HepG2 (cell line): ENCODE results near the gene TMEM196. TPM values are rescaled to one million over a fixed set of nuclear protein-coding genes. Genes with fewer than 3 reads are reported as not detected.

Source experiments
- ATAC-seq: fragments of 200-7000 bp; cut with Tn5 transposase; 3 replicates; pipeline ENCODE4 v1.9.1; 2020; ENCODE audit warnings: mild to moderate bottlenecking, moderate library complexity
- BruUV-seq: library from RNA; stranded (reverse); fragments of 400-500 nt; replicated peaks from 2 replicates; lab custom pipeline; 2021; lab: Mats Ljungman, UMichigan
- CTCF ChIA-PET: fragments of 300-600 bp; formaldehyde crosslinking; extraction: SDS; loops from one replicate; lab custom pipeline; 2021; ENCODE audit warnings: low total read pairs, inconsistent platforms, low intra/inter-chr PET ratio; lab: Yijun Ruan, JAX
- POLR2A ChIA-PET: fragments of 350-600 bp; sonication (Branson Sonifier 250); formaldehyde crosslinking; loops from one replicate; lab custom pipeline; 2020; ENCODE audit warnings: antibody characterized with exemption, inconsistent platforms; lab: Yijun Ruan, JAX
- DNase-seq: peaks from one replicate; pipeline ENCODE4 v3.0.0-alpha.2; 2015; ENCODE audit warnings: low spot score
- FAIRE-seq: peaks from 3 replicates; lab custom pipeline; 2011; peaks lifted over from hg19 to GRCh38; lab: Jason Lieb, UNC
- H2AFZ ChIP-seq: one replicate; pipeline ENCODE4 v1.6.1; 2011; ENCODE audit warnings: low read length, inconsistent platforms
- H3K27ac ChIP-seq: fragments of 300-600 bp; 3 replicates; pipeline ENCODE4 v1.8.0; 2011; ENCODE audit warnings: mixed run types, mild to moderate bottlenecking, mixed read lengths, low read length, inconsistent platforms; ENCODE audit not compliant: insufficient read depth; ENCODE audit errors: extremely low read length
- H3K27me3 ChIP-seq, 2 experiments: fragments of 200-600 bp in 1 of 2; 2 replicates in 1 of 2; 3 replicates in 1 of 2; pipeline versions ENCODE4 v1.6.0 to v1.8.0; 2011; ENCODE audit warnings: low read length in 2 of 2, mild to moderate bottlenecking in 2 of 2, moderate library complexity in 2 of 2, inconsistent platforms in 1 of 2; ENCODE audit not compliant: insufficient read depth in 2 of 2, control insufficient read depth in 1 of 2
- H3K36me3 ChIP-seq, 2 experiments: fragments of 200-600 bp in 1 of 2; replicated peaks in 1 of 2; 2 replicates in 1 of 2; 3 replicates in 1 of 2; pipeline versions ENCODE4 v1.5.1 to v1.8.0; 2011; ENCODE audit warnings: low read length in 2 of 2, inconsistent platforms in 1 of 2; ENCODE audit not compliant: insufficient read depth in 2 of 2, control insufficient read depth in 1 of 2
- H3K4me1 ChIP-seq: 2 replicates; pipeline ENCODE4 v1.5.1; 2012; ENCODE audit warnings: low read length, inconsistent platforms; ENCODE audit not compliant: insufficient read depth
- H3K4me2 ChIP-seq: 2 replicates; pipeline ENCODE4 v1.6.0; 2011; ENCODE audit warnings: low read depth, low read length, inconsistent platforms
- H3K4me3 ChIP-seq, 3 experiments: fragments of 200-600 bp in 1 of 3; sonication (generic), shearing (Covaris generic) in 1 of 3; replicated peaks in 1 of 3; 2 replicates each; pipeline ENCODE4 v1.5.1; 2011 to 2016; ENCODE audit warnings: low read length in 3 of 3, inconsistent platforms in 2 of 3, low read depth in 2 of 3, mild to moderate bottlenecking in 2 of 3, control low read depth in 1 of 3, mixed read lengths in 1 of 3; ENCODE audit not compliant: insufficient read depth in 1 of 3
- H3K79me2 ChIP-seq: one replicate; pipeline ENCODE4 v1.6.1; 2011; ENCODE audit warnings: low read length, inconsistent platforms; ENCODE audit not compliant: insufficient read depth
- H3K9ac ChIP-seq: 2 replicates; pipeline ENCODE4 v1.6.0; 2011; ENCODE audit warnings: mild to moderate bottlenecking, low read depth, low read length, inconsistent platforms; ENCODE audit not compliant: insufficient read depth
- H3K9me3 ChIP-seq: 2 replicates; pipeline ENCODE4 v1.5.1; 2012; ENCODE audit warnings: mild to moderate bottlenecking, low read length
- H4K20me1 ChIP-seq: 2 replicates; pipeline ENCODE4 v1.6.0; 2011; ENCODE audit warnings: inconsistent platforms, mild to moderate bottlenecking, low read length, moderate library complexity; ENCODE audit not compliant: insufficient read depth
- DZIP1 ChIP-seq: sonication (generic); formaldehyde crosslinking; IDR thresholded peaks from 2 replicates; pipeline ENCODE4 v1.5.0; 2020; ENCODE audit warnings: mild to moderate bottlenecking, missing genetic modification reagents
- FOSL1 ChIP-seq: sonication (generic); formaldehyde crosslinking; IDR thresholded peaks from 2 replicates; pipeline ENCODE4 v1.9.0; 2021; ENCODE audit warnings: missing genetic modification reagents, borderline replicate concordance
- REL ChIP-seq: sonication (generic); formaldehyde crosslinking; conservative IDR thresholded peaks from 2 replicates; pipeline ENCODE4 v1.8.0; 2022; ENCODE audit warnings: mild to moderate bottlenecking, missing genetic modification reagents, moderate library complexity
- RXRB ChIP-seq: IDR thresholded peaks from 2 replicates; pipeline ENCODE4 v1.6.1; 2016; ENCODE audit warnings: borderline replicate concordance, missing genetic modification reagents, missing compliant biosample characterization
- SMC3 ChIP-seq: IDR thresholded peaks from 2 replicates; pipeline ENCODE4 v1.6.1; 2011; ENCODE audit warnings: low read length, improper control_type of control experiment
- STAG1 ChIP-seq: sonication (generic); formaldehyde crosslinking; IDR thresholded peaks from 2 replicates; pipeline ENCODE4 v1.4.0; 2020; ENCODE audit warnings: missing genetic modification reagents
- ZBTB40 ChIP-seq, 2 experiments: fragments of 450-650 bp in 1 of 2; sonication (generic) in 1 of 2; formaldehyde crosslinking in 1 of 2; IDR thresholded peaks; 2 replicates each; pipeline versions ENCODE4 v1.6.1 to v1.8.0; 2016 to 2022; ENCODE audit warnings: antibody characterized with exemption in 1 of 2, mild to moderate bottlenecking in 1 of 2, missing genetic modification reagents in 1 of 2
- WGBS: methylation state at CpG from one replicate; pipeline ENCODE4 v1.1.6; 2017; ENCODE audit warnings: low lambda C conversion rate; 5-methylcytosine and 5-hydroxymethylcytosine counted together
- in situ Hi-C: cut with HindIII; loops from 2 replicates; pipeline ENCODE4 v1.10.0; 2017; ENCODE audit warnings: low pct_unique_long_range_greater_than_20kb; ENCODE audit not compliant: extremely low pct_ligation_motif_present
- intact Hi-C: fragments of 100-400 bp; cut with micrococcal nuclease; formaldehyde crosslinking; loops from one replicate; pipeline ENCODE4 v1.10.0; 2022; ENCODE audit not compliant: unreplicated experiment
- polyA plus RNA-seq, 8 experiments: library from polyadenylated mRNA; depleted of rRNA in 3 of 8; stranded (reverse) in 7 of 8; unstranded in 1 of 8; fragments of >200 nt; fragmentation: Illumina TruSeq in 4 of 8; extraction: Trizol in 4 of 8; gene quantifications; 2 replicates each; pipeline versions ENCODE4 v1.2.1 to v1.2.3, GENCODE V29; 2011 to 2016; ENCODE audit warnings: low read depth in 4 of 8, missing spikeins in 1 of 8, mixed read lengths in 1 of 8; ENCODE audit not compliant: insufficient read depth in 1 of 8
- total RNA-seq, 5 experiments: library from RNA; depleted of rRNA; stranded (reverse); fragments of >200 nt; fragmentation: Illumina TruSeq; extraction: Trizol; gene quantifications; 2 replicates each; pipeline ENCODE4 v1.2.3, GENCODE V29; 2016; ENCODE audit warnings: low read depth in 1 of 5
- TF ChIP-seq, protein P1 (sequence below): sonication (generic); formaldehyde crosslinking; IDR thresholded peaks from 2 replicates; pipeline ENCODE4 v1.5.0; 2020; ENCODE audit warnings: mild to moderate bottlenecking, missing genetic modification reagents, moderate library complexity

Gene TMEM196
- total and polyA plus RNA-seq, 2 of the 13 experiments (the other 11 are each of a cell fraction or from before 2014, with no cell fraction given), result not detected

DNA sequence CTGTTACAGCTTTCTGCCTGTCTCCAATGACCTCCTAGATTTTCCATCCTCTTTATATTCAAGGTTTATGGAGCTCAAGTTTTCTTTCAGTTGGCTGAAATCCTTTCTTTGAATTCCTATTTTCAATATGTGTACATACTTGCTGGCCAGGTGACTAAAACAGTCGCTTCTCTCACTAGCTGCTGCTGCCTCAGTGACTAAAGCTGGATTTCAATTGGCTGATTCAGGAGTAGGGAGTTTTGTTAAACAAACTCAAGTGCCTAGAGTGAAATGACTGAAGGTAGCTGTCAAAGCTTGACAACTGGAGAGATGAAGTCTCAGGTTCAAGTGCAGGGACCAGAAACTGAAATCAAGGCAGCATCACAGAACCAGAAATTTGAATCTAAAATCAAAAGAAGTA is 57.9 kb downstream of the TMEM196 start (continued):
- no peak for TF ChIP-seq DZIP1
- no peak for TF ChIP-seq FOSL1 (CRISPR knock-in tag)
- TF ChIP-seq RXRB (CRISPR knock-in tag), result no peak

GRCh38 chr7:19713676-19714075 is 59.7 kb downstream of the TMEM196 start:
- Histone ChIP-seq H3K9ac (no peak overlapping the region), H4K20me1 (no peaks in the 10 kb centered on the region), H3K9me3 (no peaks in the 10 kb centered on the region), H3K4me2 (no peak overlapping the region), H3K79me2 (peaks cover 1% of the 10 kb centered on the region), H2AFZ (no peak overlapping the region), H3K36me3 (no peaks in the 10 kb centered on the region), H3K27me3 (peaks cover 0 to under 1% of the 10 kb centered on the region in 2 experiments; a peak in 1 of 5 replicates), H3K27ac (no peak overlapping the region), H3K4me1 (peaks cover 10% of the 10 kb centered on the region; the same call in 1 of the 2 replicates), H3K4me3 (no peak overlapping the region)
- ATAC-seq, result no peak
- CTCF ChIA-PET, result interaction anchor here (1.6 kb wide), 1 partner anchor 885 kb away, joined by 18 read pairs; no protein-coding TSS in a partner anchor
- 7% methylated on average over 1 of the region's 1 CpG for WGBS
- no peak for FAIRE-seq
- BruUV-seq, result no TSS peak
- intact Hi-C loops (loop anchor here (1.0 to 2.0 kb wide), 2 partner anchors 597 to 885 kb away; no protein-coding TSS in a partner anchor), in situ Hi-C loops (no loop called here)
- TF ChIP-seq, protein P1, sequence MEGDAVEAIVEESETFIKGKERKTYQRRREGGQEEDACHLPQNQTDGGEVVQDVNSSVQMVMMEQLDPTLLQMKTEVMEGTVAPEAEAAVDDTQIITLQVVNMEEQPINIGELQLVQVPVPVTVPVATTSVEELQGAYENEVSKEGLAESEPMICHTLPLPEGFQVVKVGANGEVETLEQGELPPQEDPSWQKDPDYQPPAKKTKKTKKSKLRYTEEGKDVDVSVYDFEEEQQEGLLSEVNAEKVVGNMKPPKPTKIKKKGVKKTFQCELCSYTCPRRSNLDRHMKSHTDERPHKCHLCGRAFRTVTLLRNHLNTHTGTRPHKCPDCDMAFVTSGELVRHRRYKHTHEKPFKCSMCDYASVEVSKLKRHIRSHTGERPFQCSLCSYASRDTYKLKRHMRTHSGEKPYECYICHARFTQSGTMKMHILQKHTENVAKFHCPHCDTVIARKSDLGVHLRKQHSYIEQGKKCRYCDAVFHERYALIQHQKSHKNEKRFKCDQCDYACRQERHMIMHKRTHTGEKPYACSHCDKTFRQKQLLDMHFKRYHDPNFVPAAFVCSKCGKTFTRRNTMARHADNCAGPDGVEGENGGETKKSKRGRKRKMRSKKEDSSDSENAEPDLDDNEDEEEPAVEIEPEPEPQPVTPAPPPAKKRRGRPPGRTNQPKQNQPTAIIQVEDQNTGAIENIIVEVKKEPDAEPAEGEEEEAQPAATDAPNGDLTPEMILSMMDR (CRISPR knock-in tag), result peak; percentile 47
- peak; percentile 31; the same call in 1 of the 2 replicates for TF ChIP-seq STAG1
- TF ChIP-seq SMC3, result peak; percentile 57; the same call in 1 of the 2 replicates
- TF ChIP-seq REL (CRISPR knock-in tag), result no peak
- peak; percentile 56 for TF ChIP-seq ZBTB40 (IDR thresholded peaks at IDR 0.05)
- no peak for TF ChIP-seq ZBTB40 (CRISPR knock-in tag; IDR thresholded peaks at IDR 0.05)
- POLR2A ChIA-PET, result interaction anchor here (1.0 kb wide), 1 partner anchor 885 kb away, joined by 5 read pairs; no protein-coding TSS in a partner anchor
- peak; percentile 23 for DNase-seq
